Renal pelvis (tissue), 4 donors: Measurements from ENCODE around the gene MRPL42. TPM values are rescaled to one million over a fixed set of nuclear protein-coding genes. Genes with fewer than 3 reads are reported as not detected.
"Not testable (repeated sequence)": the region's sequence is repeated elsewhere in the genome, so short reads cannot be mapped to it uniquely, and the experiment has no call there.

Source experiments
- DNase-seq: peaks from one replicate; pipeline ENCODE4 v3.0.0-alpha.2; 2013
- polyA plus RNA-seq, 3 donors: library from polyadenylated mRNA; unstranded; fragments of 120-200 nt; gene quantifications; one replicate each; pipeline ENCODE4 v1.2.1, GENCODE V29; 2013; ENCODE audit not compliant: insufficient read length in 3 of 3

The MRPL42 gene
- polyA plus RNA-seq, 3 donors = 66.0 to 69.2 (median 68.4) TPM

DNA sequence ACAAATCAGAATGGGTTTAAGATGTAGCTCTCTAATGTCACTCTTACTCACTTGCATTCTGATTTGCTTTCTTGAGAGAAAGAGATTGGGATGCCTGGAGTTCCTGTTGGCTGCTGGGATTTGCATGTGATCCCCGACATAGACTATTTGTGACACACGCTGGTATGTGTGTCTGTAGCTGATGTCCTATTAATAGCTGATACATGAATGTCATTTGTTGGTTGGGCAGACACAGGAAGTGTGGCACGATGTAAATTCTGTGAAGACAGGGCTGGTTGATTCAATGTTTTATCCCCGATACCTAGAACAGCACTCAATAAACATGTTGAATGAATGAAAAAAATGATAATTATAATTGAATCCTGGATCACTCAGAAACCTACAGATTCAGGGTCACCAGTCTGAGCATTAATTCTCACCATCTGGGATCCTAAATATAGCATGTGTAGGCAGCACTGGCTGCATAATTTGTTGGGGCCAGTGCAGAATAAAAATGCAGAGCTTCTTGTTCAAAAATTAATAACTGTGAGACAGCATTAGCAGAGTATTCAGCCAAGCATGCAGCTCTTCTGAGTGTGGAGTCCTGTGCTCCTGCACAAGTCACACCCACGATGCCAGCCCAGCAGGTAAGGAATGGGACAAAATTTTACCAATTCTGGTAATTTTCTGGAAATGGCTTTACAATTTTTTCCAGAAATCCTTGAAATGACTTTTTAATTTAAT is 69.6 kb downstream of the MRPL42 start:
- DNase-seq = no peak

DNA sequence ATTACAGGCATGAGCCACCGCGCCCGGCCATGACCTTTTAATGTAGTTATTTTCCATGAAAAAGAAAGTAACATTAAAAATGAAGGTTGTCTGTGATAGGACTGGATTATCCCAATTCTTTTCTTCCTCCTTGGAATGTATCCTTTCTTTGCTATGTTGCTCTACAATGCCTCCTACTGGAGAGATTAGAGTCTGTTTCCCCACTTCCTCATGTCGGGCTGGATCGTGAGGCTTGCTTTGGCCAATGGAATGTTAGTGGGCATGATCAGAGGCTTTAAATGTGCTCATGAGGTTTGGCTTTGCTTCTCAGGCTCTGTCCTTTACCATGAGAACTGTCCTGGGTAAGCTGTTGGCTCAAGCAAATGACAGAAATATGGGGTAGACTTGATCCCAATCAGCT is 70.5 kb downstream of the MRPL42 start:
- DNase-seq = no peak

DNA sequence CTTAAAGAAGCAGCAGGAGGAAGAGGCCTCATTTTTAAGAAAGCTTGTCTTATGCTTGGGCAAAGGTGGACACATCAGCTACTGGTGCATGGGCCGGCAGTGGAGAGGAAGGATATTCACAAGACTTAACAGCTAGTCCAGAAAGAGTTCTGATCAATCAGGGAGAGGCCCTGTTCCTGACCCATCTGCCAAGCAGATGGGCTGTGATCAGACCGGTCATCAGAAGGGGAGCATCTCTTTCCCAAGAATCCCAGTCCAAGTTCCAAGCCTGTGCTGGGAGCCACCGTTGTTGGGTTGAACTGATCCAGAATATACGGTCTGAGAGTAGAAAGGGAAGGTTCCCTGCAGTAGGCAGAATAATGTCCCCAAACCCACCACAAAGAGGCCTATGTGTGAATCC is 72.5 kb downstream of the MRPL42 start:
- DNase-seq = no peak

DNA sequence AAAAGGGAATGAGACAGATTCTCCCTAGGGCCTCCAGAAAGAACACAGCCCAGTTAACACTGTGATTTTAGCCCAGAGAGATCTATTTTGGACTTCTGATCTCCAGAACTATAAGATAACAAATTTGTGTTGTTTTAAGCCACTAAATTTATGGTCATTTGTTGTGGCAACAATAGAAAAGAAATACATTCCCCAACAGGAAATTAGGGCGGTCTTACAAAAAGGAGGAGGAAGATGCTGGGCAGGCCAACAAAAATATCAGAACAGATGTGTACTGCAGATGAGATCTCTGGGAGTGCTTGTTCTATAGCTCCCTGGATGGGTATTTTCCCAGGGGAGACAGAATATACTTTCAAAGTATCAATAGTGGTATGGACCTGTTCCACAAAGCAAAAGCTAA is 73.2 kb downstream of the MRPL42 start:
- DNase-seq = peak; percentile 57

DNA sequence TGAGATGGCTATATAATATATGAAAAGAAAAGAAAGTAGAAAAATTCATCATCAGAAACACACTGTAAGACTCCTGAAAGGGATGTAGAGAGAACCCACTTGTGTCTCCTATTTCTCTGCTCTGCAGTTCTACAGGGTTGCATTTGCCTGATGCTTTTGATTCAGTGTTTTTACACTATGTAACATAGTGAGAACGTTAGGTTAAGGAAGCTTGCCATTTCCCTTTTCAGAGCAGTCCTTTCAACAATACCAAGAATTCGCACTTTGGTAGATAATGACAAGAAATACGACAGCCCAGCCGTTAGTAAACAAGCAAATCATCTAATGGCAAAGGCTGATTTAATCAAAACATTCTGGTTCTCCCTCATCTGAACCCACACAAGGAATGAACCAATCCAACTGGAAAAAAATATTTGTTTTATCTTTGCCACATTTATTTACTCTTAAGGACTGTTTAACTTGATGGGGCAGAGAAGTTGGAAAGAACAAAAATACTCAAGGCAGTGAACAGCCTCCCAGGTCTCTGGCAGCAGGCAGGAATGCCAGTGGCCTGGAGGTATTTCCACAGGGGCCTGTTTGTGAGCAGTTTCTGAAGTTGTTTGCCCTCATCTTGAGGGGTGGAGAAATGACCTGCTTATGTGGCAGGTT is 74.4 kb downstream of the MRPL42 start:
- DNase-seq = no peak

DNA sequence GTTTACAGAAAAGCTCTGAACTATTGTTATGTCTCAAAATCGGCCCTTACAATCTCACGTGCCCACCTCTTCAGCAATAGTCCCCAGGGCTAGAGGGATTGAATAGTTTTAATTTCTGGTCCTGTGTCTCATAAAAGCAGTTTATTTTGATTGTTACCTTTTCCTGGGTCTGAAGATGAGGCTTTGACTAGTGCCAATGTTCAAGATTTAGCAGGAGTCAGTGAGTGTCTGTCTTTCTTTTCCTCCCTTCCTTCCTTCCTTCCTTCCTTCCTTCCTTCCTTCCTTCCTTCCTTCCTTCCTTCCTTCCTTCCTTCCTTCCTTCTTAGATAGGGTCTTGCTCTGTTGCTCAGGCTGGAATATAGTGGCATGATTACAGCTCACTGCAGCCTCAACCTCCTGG is 80.5 kb downstream of the MRPL42 start:
- no peak for DNase-seq

DNA sequence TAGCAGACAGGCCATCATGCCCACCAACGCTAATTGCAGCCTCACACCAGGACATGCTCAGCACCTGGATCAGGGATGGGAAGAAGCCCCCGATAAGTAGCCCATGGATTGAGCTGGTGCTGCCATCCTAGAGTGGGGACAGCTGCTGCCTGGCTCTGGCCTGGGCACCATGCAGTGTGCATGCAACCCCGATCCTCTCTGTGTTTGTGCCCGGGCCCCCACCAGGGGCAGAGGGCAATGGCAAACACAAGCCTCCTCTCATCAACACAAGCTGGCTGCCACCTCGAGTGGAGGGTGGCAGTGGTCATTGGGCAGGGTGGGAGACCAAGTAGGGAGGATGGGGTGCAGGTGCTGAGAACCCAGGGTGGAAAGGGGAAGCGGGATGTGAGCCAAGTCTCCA is 81.9 kb downstream of the MRPL42 start:
- DNase-seq = no peak

DNA sequence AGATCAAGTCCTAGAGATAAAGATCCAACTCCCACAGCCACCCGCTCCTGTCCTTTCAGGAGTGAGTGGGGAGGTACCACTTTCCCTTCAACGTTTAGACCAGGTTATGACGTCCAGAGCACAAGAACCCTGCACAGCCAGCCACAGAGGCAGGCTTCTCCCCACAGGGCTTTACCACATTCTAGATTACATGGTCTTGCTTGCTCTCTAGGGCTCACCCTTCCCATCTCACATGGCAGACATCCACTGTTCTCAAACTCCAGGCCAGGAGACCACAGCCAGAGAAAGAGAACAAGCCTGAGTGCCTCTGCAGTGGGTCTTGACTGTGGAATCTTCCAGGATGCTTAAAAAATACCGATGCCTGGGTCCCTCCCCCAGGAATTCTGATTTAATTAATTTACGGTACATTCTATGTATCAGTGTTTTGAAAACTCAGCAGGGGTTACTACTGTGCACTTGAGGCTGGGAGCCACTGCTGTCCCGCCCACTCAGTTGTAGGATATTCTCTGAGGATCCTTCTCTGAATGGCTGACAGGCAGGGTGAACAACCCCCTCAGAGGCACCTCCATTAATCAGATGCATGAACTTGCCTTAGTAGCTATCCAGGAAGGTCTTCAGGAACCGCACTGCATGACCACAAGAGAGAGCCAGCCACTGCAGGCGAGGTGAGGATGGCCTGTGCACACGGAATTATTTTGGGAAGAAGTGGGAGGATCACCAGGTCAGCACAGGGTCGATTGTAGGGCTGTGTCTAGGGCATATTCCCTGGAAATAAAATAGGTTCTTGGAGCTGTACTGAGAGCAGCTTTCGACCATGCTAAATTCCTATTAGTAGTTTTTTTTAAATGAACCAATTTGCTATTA is 83.7 kb downstream of the MRPL42 start:
- no peak for DNase-seq

DNA sequence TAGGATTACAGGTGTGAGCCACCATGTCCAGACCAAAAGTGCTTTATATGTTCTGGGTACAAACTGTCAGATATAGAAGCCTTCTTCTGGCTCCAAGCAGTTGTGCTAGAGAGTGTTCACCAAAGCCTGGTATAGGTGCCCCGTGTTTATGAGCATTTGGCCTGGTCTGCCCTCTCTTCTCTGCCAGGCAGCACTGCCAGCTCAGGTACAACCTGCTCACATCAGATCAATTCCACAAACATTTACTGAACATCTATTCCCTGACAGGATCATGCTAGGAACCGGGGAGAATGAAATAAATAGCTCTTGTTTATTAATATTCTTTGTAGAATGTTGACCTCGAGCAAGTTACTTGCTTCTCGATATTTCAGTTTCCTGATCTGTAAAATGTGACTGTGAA is 85.1 kb downstream of the MRPL42 start:
- DNase-seq = no peak

DNA sequence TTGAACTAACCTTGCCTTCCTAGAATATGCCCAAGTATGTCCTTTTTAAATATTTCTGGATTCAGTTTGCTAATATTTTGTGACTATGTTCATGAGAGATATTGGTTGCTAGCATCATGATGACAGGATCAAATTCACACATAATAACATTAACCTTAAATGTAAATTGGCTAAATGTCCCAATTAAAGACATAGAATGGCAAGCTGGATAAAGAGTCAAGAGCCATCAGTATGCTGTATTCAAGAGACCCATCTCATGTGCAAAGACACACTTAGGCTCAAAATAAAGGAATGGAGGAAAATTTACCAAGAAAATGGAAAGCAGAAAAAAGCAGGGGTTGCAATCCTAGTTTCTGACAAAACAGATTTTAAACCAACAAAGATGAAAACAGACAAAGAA is 90.6 kb downstream of the MRPL42 start:
- not testable (repeated sequence) for DNase-seq

DNA sequence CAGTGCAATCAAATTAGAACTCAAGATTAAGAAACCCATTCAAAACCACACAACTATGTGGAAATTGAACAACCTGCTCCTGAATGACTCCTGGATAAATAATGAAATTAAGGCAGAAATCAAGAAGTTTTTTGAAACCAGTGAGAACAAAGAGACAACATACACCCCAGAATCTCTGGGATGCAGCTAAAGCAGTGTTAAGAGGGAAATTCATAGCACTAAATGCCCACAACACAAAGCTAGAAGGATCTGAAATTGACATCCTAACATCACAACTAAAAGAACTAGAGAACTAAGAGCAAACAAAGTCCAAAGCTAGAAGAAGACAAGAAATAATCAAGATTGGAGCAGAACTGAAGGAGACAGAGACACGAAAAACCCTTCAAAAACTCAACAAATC is 91.4 kb downstream of the MRPL42 start:
- DNase-seq = not testable (repeated sequence)

DNA sequence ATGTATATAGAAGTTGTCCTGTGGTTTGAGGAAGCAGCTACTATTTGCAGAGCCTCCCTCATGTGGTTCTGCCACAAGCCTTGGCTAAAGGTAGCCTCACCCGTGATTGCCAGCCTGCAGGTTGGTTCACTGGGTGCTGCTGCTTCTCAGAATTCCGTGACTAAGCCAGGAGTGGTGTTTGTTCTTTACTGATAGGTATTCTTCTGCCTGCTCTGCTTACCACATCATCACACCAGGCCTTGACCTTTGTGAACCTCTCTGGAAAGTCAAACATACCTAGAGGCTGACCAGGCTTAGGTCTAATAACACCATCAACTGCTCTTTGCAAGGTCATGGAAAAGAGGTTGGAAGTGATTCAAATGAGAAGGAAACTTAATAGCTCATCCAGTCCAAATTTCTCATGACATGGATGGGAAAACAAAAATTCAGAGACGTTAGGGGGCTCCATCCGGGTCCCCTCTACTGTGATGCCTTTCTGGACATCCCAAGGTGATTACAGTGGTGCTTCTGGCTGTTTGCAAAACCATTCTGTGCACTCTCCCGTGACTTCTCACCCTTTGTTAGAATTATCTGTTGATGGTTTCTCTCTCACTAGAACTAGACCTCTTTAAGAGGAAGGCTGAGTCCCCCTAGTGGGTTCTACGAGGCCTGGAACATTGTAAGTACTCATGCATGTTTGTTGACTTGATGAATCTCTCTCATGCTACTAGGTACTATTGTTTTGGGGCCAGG is 96.7 kb downstream of the MRPL42 start:
- DNase-seq = no peak

DNA sequence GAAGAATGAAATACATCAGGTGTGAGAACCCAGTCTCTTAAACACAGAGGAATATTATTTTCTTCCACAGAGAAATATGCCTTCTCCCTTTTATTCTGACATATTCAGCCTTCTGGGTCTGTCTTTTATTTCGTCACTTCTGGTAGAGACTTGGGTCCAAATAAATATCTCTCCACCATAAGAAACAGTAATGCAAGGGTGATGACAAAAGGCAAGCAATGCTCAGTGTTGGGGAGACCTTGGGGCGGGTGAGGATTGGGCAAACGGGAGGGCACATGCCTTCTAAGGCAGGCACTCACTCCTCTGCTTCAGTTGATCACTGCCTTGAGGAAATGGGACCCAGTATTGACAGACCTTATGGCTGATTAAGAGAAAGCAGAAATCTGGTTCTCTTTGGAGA is 98.4 kb downstream of the MRPL42 start:
- DNase-seq = no peak

Other genes starting within 250 kb of the MRPL42 start
- gene NUDT4, start 89.6 kb upstream of the MRPL42 start, polyA plus RNA-seq = 100 to 1,000 TPM; 103 to 112 (median 107) TPM
- 100 to 1,000 TPM; 148 to 170 (median 160) TPM for gene UBE2N, start 25.6 kb upstream of the MRPL42 start, polyA plus RNA-seq
- gene SOCS2, start 105.2 kb downstream of the MRPL42 start, polyA plus RNA-seq = 10 to 100 TPM; 28.8 to 29.1 (median 29.0) TPM
- 10 to 100 TPM; 12.2 to 12.4 (median 12.3) TPM for gene CRADD, start 209.9 kb downstream of the MRPL42 start, polyA plus RNA-seq